ENCODE results near the gene C1orf21.

The C1orf21 gene

GRCh38 chr1:184635980-184636431 lies 249.2 kb downstream of the C1orf21 start:
- DNase-seq, result no peak

- no peak for DNase-seq
Observed at GRCh38 chr1:184637664-184638240, 250.9 kb downstream of the C1orf21 start.

- no peak for DNase-seq
Observed at GRCh38 chr1:184639205-184639604, 252.4 kb downstream of the C1orf21 start.

- no peak for DNase-seq
Observed at GRCh38 chr1:184640505-184640904, 253.7 kb downstream of the C1orf21 start.

GRCh38 chr1:184641894-184642293 lies 255.1 kb downstream of the C1orf21 start:
- no peak for DNase-seq

GRCh38 chr1:184643661-184644060 lies 256.8 kb downstream of the C1orf21 start:
- no peak for DNase-seq

DNA sequence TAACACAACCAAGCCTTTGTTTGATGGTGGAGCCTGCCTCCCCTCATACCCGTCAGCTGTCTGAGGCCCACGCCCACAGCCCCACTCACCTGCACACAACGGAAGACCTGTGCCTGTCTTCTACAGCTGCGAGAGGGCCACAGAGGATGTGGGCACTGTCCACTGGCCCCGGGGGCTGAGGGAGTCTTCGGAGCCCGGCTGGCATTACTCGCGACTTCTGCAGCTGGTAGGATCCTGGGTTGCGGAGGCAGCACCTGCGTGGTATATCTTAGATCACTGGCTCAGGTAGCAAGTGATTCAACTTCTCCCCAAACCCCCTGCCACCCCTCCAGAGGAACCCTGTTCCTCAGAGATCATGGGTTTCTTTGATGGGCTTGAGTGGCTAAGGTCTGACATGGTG lies 257.9 kb downstream of the C1orf21 start:
- DNase-seq, result no peak

GRCh38 chr1:184646178-184646701 lies 259.4 kb downstream of the C1orf21 start:
- DNase-seq, result no peak

DNA sequence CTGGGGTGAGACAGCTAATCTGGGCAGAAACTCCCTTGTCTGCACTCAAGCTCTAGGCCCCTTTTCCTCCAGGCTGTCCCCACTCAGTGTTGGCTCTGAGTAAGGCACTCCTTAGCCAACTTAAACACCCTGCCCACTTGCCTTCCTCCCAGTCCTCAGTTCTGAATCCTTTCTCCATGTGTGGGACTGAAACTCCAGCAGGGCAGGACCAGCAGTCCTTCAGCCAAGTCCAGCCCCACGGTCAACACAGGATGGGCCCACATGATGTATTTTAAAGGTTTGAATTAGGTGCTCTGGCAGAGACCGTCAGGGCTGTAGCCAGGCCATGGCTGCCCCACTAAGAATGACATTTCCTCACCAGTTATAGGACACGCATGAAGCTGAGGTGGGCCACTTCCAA lies 260.0 kb downstream of the C1orf21 start:
- DNase-seq, result no peak

DNA sequence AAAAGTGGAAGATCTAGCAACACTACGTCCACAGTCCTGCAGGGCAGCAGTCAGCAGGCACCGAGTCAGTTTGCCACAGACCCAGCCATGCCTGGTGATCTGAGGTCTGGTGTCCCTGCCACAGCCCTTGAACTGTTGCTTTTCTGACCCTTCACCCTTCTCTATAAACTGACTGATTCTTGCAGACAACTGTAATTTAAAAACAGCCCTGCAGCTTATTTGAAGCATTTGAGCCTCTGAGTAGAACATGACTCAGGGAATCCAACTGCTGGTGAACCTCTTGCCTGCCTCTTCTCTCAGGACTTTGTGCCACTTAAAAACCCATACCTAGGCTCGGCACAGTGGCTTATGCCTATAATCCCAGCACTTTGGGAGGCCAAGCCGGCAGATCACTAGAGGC lies 260.6 kb downstream of the C1orf21 start:
- DNase-seq, result no peak

- no peak for DNase-seq
Observed at GRCh38 chr1:184648160-184648855, 261.5 kb downstream of the C1orf21 start.

DNA sequence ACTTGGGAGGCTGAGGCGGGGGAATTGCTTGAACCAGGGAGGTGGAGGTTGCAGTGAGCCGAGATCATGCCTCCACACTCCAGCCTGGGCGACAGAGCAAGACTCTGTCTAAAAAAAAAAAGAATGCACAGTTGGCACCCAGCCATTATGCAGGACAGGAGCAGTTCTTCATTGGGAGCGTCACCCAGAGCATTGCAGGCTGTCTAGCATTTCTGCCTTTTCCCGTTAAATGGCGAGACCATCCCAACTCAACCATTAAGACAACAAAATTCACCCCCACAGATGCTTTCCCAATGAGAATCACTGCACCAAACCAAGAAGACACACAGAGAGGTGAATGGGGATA lies 262.0 kb downstream of the C1orf21 start:
- no peak for DNase-seq

DNA sequence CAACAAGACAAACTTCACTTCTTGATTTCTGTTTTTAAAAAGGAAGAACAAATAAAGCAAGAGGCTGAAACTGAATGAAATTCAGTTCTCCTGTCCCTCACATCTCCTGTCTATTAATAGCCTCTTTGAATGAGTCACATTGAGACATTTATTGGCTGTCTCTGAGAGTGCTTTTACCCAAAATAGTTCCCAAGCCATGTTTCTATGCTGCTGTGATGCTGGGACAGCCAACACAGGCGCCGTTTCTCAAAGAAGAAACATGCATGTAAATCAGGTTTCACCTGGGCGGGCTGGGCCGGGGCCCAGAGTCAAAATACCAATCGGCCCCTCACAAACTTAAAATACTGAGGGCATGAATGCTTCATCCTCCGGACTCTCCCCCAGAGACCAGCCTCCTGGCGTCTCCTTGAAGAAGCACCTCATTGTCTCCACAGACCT lies 262.6 kb downstream of the C1orf21 start:
- no peak for DNase-seq

- DNase-seq, result no peak
Observed at GRCh38 chr1:184650177-184650866, 263.5 kb downstream of the C1orf21 start.

DNA sequence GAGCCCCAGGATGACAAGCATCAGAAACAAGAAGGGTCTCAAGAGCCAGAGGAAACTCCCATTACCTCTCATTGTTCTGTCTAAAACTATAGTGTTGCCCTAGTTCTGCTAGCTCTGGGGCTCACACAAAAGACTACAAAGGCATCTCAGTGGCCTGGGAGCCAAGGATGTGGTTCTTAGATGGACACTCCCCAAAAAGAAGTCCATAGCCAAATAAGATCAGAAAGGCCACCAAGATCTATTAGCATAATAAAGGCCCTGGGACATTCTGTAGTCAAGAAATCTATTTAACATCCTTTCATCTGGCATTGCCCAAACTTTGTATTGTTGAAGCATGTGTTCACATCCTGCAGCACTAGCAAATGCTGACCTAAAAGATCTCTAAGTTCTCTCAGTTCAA lies 268.4 kb downstream of the C1orf21 start:
- DNase-seq, result no peak

DNA sequence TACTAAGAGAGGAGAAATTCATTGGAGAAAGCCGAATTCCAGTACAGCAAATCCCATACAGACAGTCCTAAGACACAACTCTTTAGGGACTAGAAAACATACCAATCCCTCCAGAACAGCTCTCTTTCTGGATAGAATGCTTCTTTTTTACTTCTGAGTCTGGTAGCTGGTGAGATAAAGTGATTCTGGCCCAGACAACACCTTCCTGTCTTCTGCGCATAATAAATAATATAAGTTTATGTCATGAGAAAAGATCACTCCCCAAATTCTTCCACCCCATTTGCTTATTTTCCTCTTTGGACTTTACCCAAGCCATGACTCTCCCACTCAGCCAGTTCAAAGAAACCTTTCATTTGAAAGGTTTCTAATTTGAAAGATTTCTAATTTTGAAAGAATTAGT lies 269.4 kb downstream of the C1orf21 start:
- no peak for DNase-seq

- no peak for DNase-seq
Observed at GRCh38 chr1:184658055-184658454, 271.2 kb downstream of the C1orf21 start.

DNA sequence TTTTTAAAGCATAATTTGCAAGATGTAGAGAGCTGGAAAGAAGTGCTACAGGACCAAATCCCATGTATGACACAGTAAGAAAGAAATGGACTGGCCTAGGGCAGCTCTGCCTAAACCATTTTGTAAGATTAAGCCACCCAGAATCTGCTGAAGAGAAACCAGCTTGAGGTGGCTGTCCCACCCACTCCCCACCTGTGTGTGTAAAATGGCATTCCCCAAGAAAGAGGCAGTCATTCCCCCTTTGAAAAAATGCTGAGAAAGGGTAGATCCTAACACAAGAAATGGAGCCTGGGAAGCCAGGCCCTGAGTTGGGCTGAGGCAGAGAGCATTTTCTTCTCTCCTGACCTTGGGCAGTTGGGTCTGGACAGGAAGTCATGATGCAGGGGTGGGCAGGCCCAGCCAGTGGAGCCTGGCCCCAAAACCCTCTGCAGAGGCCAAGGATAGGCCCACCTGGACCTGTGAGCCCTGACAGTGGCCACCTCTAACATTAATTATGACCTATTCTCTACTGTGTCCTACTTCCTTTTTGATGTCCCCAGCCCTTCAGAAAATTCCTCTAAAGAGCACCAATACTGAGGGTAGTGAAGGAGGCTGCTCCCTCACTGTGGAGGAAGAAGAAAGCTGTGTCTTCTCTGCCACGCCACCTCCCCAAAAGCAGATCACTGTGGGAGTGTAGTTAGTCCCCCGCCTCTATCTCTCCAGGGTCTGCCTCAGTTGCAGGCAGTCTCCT lies 273.8 kb downstream of the C1orf21 start:
- no peak for DNase-seq

DNA sequence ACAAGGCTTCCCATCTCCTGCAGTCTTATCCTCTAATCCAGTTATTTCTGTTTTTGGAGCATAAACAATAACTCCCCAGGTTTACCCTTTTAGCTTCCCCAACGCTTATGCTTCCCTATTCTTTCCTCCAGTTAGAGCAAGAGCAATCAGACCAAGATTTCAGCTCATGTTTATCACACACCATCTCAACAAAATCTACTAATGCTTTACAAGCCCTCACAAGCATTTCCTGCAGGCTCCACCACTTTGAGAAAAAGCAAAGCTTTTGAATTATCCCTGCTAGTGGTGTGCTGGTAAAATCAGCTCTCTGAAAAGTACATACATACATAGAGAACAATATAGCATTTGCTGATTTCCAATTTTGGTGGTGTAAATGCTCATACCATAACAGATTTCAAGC lies 275.0 kb downstream of the C1orf21 start:
- DNase-seq, result peak; percentile 18

DNA sequence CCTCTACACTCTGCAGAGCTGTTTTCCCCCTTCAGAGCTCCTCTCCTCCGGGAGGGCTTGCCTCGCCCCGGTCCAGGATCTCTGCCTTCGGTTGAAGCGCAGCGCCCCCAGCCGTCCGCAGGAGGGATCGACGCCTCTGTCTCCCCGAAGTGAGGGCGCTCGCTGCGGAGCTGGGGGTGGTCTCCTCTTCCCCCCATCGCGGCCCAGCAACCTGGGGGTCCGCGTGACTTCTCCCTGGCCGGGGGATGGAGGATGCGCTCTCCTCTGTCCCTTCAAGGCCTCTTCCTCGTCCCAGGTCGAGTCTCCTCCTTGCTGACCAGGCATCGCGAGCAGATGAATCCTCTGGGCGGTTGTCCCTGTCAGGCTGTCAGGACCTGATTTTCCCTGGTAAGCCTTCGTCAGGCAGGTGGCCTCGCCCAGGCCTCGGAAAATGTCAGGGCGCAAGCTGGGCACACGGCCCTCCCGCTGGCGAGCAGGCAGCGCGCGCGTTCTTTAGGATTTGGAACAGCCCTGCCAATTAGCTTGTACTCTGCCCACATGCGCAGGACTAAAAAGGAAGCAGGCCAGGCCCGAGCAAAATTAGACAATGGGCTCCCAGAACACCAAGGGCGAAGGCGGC lies 277.3 kb downstream of the C1orf21 start:
- DNase-seq, result peak; percentile 60

DNA sequence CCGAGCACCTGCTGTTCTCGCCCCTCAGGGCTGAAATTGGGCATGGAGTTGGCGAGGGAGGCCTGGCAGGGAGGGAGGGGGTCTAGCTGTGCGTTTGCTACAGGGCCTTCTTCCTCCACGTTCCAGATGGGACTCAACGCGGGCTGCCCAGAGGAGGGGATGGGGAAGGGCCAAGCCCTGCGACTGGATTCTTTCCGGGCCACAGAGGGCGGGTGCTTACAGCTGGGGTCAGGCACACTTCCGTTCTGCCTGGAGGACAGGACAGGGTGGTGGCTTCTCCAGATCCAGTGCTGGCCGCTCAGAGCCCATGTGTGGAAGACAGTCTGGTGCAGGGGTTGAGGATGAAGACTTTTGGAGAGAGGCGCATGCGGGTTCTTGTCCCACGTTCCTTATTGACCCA lies 277.8 kb downstream of the C1orf21 start:
- no peak for DNase-seq

GRCh38 chr1:184665360-184665759 lies 278.5 kb downstream of the C1orf21 start:
- DNase-seq, result no peak

DNA sequence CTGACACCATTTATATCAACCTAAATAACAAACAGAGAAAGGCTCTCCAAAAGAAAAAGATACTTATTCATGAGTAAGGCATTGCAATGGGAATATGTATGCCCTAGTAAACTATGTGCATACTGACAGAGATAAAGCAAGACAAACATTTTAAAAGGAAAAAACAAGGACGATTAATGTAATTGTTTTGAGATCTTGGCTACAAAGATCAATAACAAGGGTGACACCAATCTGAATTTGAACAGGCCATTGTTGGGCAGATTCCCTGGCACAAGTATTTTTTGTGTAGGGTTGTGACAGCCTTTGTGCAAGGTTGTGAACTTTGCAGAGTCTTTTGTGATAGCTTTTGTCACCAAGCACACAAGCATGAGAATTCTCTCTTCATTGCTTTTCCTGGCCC lies 282.6 kb downstream of the C1orf21 start:
- DNase-seq, result no peak

Measured in OCI-M1 (cell line).